GM19463 (cell line): ENCODE measurements around the gene RGS9BP.
"Not testable (repeated sequence)": the region's sequence is repeated elsewhere in the genome, so short reads cannot be mapped to it uniquely, and the experiment has no call there.

Experiments used
- ATAC-seq: cut with Tn5 transposase; IDR thresholded peaks from one replicate; pipeline ENCODE4 v1.9.1; 2021; ENCODE audit warnings: mild to moderate bottlenecking, moderate library complexity; ENCODE audit not compliant: unreplicated experiment

The RGS9BP gene, protein sequence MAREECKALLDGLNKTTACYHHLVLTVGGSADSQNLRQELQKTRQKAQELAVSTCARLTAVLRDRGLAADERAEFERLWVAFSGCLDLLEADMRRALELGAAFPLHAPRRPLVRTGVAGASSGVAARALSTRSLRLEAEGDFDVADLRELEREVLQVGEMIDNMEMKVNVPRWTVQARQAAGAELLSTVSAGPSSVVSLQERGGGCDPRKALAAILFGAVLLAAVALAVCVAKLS

DNA sequence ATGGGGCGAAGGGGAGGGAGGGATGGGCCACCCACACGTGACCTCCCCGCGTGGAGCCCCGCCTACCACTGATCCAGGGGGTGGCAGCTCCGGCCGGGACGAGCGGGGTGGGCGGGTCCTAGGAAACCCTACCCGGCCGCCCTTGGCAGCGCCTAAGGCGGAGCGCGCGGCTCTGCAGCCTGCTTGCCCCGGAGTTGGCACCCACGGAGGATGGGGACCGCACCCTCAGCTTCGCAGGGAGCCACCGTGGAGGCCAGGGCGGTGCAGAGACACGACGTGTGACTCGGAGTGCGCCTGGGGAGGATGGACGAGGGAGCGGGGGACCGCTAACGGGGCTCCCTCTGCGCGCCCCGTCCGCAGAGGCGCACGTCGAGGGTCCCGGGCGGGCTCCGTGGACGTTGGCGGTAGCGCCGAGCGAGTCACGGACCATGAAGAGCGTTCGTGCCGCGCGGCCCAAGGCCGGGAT, at the start of gene RGS9BP:
Gene RGS9BP (plus strand): TSS at position 129 of the 466 bp plus-strand sequence. CDS start 416 bp downstream, outside the sequence.
- ATAC-seq: no peak

- no peak for ATAC-seq
These were observed 48.7 kb upstream of the RGS9BP start for GRCh38 chr19:32626969-32627368.

DNA sequence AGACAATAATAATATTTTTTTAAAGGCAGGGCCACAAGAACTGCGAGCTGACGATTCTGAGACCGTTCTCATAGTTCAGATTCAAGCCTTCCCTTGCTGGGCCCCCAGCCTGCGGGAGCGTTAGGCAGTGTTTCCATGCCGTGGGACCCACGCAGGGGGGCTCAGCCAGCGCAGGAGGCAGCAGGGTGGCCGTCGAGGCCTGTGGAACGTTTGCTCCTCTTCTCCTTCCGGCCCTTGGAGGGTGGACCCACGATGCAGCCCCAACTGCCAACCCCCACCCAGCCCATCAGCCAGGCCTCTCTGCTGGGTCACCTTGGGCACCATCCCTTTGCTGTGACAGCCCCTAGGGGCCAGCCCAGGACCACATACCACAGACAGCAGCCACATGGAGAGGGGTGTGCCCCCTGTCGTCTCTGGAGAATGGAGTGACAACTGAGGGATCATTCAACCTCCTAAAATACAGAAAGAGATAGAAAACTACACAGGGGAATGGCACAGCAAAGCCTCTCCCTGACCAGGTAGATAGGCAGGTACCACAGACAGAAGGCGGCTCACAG, 47.9 kb upstream of the RGS9BP start:
- ATAC-seq: no peak

GRCh38 chr19:32630338-32630737, 45.3 kb upstream of the RGS9BP start:
- ATAC-seq: no peak

GRCh38 chr19:32631381-32631780, 44.3 kb upstream of the RGS9BP start:
- no peak for ATAC-seq

DNA sequence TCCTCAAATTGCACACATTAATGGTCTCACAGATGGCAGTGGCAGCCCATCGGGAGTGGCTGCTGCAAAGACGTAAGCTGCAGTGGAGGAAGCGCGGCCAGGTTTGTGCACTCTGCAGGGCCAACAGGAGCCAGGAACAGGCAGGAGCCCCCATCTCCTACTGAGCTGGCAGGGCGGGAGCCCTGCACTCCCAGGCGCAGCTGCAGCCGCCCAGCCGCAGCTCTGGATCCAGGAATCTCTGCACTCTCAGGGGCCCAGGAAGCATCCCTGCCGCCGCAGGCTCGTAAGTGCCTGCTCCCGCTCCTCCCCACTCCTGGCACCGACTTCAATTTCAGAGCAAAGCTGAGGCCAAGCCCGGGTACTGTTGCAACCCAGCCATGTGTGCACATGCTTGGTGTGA, 38.2 kb upstream of the RGS9BP start:
- no peak for ATAC-seq

- ATAC-seq: no peak
These were observed 37.0 kb upstream of the RGS9BP start for GRCh38 chr19:32638625-32639024.

DNA sequence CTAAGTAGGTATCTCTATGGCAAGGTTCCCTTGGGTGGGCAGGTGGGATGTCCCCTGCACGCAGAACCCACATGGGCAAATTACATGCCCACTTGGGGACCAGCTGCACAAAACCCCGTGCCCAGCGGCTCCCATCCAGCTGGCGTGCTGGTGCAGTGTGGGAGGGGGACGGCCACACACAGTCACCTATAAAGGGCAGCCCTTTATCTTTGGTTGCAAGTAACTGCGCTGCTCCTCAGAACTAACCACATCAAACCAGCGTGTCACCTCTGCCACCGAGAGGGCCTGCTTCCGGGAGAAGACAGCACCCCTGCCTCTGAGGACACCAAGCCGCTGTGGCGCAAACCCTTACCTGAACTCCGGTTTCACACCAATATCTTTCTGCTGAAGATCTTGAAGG, 32.9 kb upstream of the RGS9BP start:
- ATAC-seq: no peak

DNA sequence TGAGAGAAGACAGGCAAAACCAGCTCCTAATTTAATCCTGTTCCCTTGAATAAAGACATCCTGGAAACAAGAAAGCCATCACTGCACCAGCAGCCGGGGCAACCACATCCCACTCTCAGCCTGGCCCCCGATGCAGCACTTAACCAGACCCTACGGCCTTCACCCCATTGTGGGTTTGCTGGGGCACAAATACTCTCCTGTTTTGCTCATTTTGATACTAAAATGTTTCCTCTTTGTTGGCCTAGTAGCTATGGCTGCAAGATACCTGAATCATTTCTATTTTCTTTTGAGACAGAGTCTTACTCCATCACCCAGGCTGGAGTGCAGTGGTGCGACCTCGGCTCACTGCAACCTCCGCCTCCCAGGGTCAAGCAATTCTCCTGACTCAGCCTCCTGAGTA, 29.1 kb upstream of the RGS9BP start:
- no peak for ATAC-seq

DNA sequence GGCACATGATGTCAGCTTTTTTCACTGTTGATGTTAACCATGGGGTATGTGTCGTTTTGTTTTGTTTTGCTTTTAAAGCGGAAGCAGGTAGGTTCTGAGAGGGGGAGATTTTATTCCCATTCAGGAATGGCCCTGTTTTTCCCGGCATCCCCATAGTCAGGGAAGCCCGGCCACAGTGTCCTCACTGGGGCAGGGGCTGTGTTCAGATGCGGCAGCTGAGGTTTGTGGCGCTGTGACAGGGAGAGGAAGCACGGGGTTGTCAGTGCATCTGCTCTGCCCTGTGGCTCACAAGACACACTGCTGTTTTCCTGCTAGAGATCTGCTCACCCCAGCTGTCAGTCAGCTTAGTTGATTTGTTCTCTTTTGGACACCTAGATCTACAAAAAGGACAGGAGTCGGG, 28.3 kb upstream of the RGS9BP start:
- ATAC-seq: no peak

GRCh38 chr19:32649751-32650150, 25.9 kb upstream of the RGS9BP start:
- ATAC-seq: no peak

DNA sequence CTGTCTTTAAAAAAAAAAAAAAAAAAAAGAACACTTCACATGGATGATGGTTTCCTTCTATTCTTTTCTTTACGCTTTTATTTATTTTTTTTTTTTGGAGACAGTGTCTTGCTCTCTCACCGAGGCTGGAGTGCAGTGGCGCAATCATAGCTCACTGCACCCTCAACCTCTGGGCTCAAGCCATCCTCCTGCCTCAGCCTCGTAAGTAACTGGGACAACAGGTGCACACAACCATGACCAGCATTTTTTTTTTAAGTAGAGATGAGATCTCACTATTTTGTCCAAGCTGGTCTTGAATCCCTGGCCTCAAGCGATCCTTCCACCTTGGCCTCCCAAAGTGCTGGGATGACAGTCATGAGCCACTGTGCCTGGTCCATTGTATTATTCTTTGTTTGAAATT, 25.0 kb upstream of the RGS9BP start:
- no peak for ATAC-seq

- no peak for ATAC-seq
These were observed 23.9 kb upstream of the RGS9BP start for GRCh38 chr19:32651729-32652140.

- ATAC-seq: not testable (repeated sequence)
These were observed 23.3 kb upstream of the RGS9BP start for GRCh38 chr19:32652331-32652730.

DNA sequence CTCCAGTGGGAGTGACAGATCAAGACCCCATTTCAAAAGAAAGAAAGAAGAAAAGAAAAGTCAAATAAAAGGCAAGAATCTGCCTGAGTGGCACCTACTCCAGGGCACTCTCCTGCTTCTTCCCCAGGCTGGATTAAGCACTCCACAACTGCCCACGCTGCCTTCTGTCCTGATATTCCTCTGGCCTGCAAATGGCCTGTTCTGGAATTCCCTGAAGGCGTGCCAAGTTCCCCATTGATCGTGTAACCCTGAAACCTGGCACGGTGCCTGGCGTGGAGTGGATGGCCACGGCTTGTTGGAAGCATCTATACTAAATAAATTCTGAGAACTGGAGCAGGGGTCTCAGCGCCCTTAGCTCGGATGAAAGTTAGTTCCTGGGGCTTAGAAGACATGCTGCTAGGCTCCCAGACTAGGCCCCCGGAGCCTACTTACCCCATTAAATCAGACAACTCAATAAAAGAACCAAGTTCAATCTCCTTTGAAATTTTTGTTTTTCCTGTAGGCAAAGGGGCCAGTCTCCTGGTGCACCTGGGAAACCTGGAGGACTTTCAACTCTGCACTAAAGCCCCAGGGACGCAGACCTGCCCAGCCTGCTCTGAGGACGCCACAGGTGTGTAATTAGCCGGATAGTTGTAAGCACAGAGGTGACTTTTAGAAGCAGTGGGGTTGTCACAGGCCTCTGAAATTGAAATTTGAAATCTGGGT, 22.6 kb upstream of the RGS9BP start:
- ATAC-seq: no peak

DNA sequence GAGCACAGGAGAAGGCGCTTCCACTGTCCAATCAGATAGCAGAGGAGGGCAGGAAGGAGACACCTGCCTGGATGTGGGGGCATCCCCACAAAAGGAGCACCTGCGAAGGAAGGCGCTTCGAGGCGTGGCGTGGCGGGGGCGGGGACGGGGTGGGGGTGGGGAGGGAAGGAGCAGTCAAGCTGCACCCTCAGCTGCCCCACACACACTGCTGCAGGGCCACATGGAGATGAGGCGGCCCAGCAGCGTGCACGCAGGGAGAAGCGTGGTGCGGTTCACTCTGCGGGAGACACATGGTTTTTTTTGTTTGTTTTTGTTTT, 22.1 kb upstream of the RGS9BP start:
- ATAC-seq: no peak

DNA sequence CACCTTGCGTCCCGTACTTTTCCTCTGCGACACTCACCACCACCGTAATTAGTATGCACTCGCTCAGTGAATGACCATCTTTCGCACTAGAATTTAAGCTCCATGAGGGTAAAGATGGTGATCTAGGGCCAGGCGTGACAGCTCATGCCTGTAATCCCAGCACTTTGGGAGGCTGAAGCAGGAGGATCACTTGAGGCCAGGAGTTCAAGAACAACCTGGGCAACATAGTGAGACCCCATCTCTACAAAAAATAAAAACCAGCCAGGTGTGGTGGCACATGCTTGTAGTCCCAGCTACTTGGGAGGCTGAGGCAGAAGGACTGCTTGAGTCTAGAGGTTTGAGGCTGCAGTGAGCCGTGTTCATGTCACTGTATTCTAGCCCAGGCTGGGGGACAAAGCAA, 19.3 kb upstream of the RGS9BP start:
- ATAC-seq: not testable (repeated sequence)

DNA sequence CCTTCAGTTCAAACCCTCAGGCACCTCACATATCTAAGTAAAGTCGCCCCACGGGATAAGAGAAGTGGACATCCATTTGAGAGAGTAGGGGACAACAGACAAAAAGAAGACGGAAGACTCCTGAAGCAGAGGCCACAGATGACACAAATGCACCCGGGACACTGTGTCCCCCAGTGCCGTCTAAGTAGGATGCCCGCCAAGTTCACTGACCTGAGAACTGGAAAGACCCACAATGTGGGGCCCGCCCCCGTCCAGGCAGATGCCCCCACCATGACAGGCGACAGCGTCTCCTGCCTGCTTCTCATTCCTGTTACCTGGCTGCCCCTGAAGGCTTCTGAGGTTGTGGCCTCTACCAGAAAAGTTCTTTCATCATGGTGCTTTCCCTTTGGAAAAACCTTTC, 17.6 kb upstream of the RGS9BP start:
- no peak for ATAC-seq

GRCh38 chr19:32658527-32658926, 17.1 kb upstream of the RGS9BP start:
- ATAC-seq: no peak

- ATAC-seq: no peak
These were observed 14.3 kb upstream of the RGS9BP start for GRCh38 chr19:32661318-32661717.

GRCh38 chr19:32662186-32662585, 13.5 kb upstream of the RGS9BP start:
- no peak for ATAC-seq

- no peak for ATAC-seq
These were observed 9.6 kb upstream of the RGS9BP start for GRCh38 chr19:32666084-32666483.
